Transverse colon (tissue), 4 donors: Measurements from ENCODE around the gene SNX25. TPM values are rescaled to one million over a fixed set of nuclear protein-coding genes. Genes with fewer than 3 reads are reported as not detected.
"Not testable (repeated sequence)": the region's sequence is repeated elsewhere in the genome, so short reads cannot be mapped to it uniquely, and the experiment has no call there.

Experiments
- DNase-seq: peaks from one replicate; pipeline ENCODE4 v3.0.0-alpha.2; 2019
- H3K27ac ChIP-seq, 4 donors: fragments of 200-600 bp; sonication (generic); 2 replicates each; pipeline ENCODE4 v1.5.1; 2016 to 2018; ENCODE audit warnings: inconsistent platforms in 4 of 4
- H3K27me3 ChIP-seq: fragments of 200-600 bp; sonication (generic); 2 replicates; pipeline ENCODE4 v1.5.1; 2017; ENCODE audit warnings: inconsistent platforms
- H3K36me3 ChIP-seq, 4 donors: fragments of 200-600 bp; sonication (generic); 2 replicates each; pipeline ENCODE4 v1.5.1; 2017 to 2019; ENCODE audit warnings: inconsistent platforms in 4 of 4
- H3K4me1 ChIP-seq, 4 donors: fragments of 200-600 bp; sonication (generic); 2 replicates each; pipeline ENCODE4 v1.5.1; 2017 to 2020; ENCODE audit warnings: inconsistent platforms in 4 of 4
- H3K4me3 ChIP-seq, 4 donors: fragments of 200-600 bp; sonication (generic); 1 replicate in 1 of 4; 2 replicates in 3 of 4; pipeline versions ENCODE4 v1.5.1 to v1.6.1; 2017 to 2019; ENCODE audit warnings: inconsistent platforms in 4 of 4
- H3K9me3 ChIP-seq, 2 donors: fragments of 200-600 bp; sonication (generic); 2 replicates each; pipeline ENCODE4 v1.5.1; 2017 to 2019; ENCODE audit warnings: inconsistent platforms in 2 of 2
- EP300 ChIP-seq: sonication (generic); formaldehyde crosslinking; IDR thresholded peaks from one replicate; pipeline ENCODE4 v1.6.1; 2017; ENCODE audit warnings: antibody characterized with exemption, low read depth
- POLR2A ChIP-seq: fragments of 450-650 bp; IDR thresholded peaks from one replicate; pipeline ENCODE4 v1.6.1; 2016; ENCODE audit warnings: antibody characterized with exemption, mild to moderate bottlenecking, moderate library complexity
- POLR2AphosphoS5 ChIP-seq, 3 donors: sonication (generic); formaldehyde crosslinking; IDR thresholded peaks; one replicate each; pipeline ENCODE4 v1.6.1; 2016; ENCODE audit warnings: antibody characterized with exemption in 3 of 3
- WGBS, 2 donors: methylation state at CpG; one replicate each; pipeline ENCODE4 v1.1.5; 2018; ENCODE audit warnings: low coverage in 1 of 2; 5-methylcytosine and 5-hydroxymethylcytosine counted together
- in situ Hi-C, 4 donors: fragments of 200-750 bp; cut with MboI; loops; one replicate each; pipeline versions ENCODE4 v1.15.0 to v1.15.1; 2017; ENCODE audit warnings: low sequenced_read_pairs in 3 of 4, low pct_ligation_motif_present in 1 of 4, low pct_unique_long_range_greater_than_20kb in 1 of 4
- intact Hi-C: fragments of 100-400 bp; cut with DNase I; formaldehyde crosslinking; loops from one replicate; pipeline ENCODE4 v1.15.1; 2023; ENCODE audit warnings: low total_unique reads
- total RNA-seq, 4 donors: library from RNA; depleted of rRNA; stranded (reverse); fragments of >200 nt; gene quantifications; one replicate each; pipeline ENCODE4 v1.1.0, GENCODE V29; 2016
- TF ChIP-seq, protein P1 (sequence below), 5 experiments: fragments of 200-600 bp in 3 of 5; fragments of 450-650 bp in 2 of 5; sonication (generic) in 3 of 5; IDR thresholded peaks; 1 replicate in 2 of 5; 2 replicates in 3 of 5; pipeline ENCODE4 v1.5.1; 2016 to 2017; ENCODE audit warnings: antibody characterized with exemption in 5 of 5, inconsistent platforms in 3 of 5, mild to moderate bottlenecking in 2 of 5, moderate library complexity in 1 of 5

The SNX25 gene
- total RNA-seq, 4 donors from 2014 or later, result 17.1 to 68.5 (median 19.5) TPM

DNA sequence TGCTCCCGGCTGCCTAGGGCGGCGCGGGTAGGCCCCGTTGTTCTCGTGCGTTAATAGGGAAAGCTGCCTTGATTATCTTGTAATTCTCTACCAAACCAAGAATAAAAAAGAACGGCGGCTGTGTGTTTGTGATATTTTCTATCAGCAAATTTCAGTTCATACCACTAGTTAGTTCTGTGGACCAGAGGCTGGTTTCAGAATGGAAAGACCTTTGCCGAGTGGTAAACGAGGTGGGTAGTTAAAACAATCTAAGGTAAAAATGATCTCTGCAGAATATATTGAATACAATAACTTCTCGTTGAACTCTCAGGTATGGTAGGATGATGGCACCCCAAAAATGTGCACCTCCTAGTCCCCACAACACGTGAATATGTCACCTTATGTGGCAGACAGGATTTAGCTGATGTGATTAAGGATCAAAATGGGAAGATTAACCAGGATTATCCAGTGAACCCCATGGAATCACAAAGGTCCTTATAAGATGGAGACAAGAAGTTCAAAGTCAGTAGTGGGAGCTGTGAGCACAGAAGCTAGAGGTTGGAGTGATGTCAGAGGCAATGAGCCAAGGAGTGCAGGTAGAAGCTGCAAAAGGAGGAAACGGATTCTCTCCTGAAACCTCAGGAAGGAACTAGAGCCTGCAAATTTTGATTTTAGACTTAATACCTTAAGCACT is 5.0 kb upstream of the SNX25 start:
- DNase-seq, result no peak
- intact Hi-C loops (no loop called here), in situ Hi-C loops (loop anchor here in 1 of 4 donors (10.0 kb wide), 1 partner anchor 190 kb away; the partner anchor contains the start of genes ANKRD37 and LRP2BP)
- TF ChIP-seq POLR2A (no peak), EP300 (no peak), POLR2AphosphoS5 (IDR thresholded peaks at IDR 0.05) (no peak)
- TF ChIP-seq, protein P1, sequence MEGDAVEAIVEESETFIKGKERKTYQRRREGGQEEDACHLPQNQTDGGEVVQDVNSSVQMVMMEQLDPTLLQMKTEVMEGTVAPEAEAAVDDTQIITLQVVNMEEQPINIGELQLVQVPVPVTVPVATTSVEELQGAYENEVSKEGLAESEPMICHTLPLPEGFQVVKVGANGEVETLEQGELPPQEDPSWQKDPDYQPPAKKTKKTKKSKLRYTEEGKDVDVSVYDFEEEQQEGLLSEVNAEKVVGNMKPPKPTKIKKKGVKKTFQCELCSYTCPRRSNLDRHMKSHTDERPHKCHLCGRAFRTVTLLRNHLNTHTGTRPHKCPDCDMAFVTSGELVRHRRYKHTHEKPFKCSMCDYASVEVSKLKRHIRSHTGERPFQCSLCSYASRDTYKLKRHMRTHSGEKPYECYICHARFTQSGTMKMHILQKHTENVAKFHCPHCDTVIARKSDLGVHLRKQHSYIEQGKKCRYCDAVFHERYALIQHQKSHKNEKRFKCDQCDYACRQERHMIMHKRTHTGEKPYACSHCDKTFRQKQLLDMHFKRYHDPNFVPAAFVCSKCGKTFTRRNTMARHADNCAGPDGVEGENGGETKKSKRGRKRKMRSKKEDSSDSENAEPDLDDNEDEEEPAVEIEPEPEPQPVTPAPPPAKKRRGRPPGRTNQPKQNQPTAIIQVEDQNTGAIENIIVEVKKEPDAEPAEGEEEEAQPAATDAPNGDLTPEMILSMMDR (IDR thresholded peaks at IDR 0.05), result no peak
- H3K4me1 ChIP-seq, result peaks cover 13 to 30% (median 26%) of the 10 kb centered on the region in 4 donors
- no peaks in the 10 kb centered on the region for H3K9me3 ChIP-seq
- H3K36me3 ChIP-seq, result no peaks in the 10 kb centered on the region
- H3K27ac ChIP-seq, result peak overlapping the region; percentile 93 to 97 (median 96)
- no peaks in the 10 kb centered on the region for H3K27me3 ChIP-seq
- WGBS, 2 donors, result 0 to 4% methylated on average over 5 to 14 of the region's 14 CpGs
- peak overlapping the region; percentile 5 to 80 (median 72) for H3K4me3 ChIP-seq

DNA sequence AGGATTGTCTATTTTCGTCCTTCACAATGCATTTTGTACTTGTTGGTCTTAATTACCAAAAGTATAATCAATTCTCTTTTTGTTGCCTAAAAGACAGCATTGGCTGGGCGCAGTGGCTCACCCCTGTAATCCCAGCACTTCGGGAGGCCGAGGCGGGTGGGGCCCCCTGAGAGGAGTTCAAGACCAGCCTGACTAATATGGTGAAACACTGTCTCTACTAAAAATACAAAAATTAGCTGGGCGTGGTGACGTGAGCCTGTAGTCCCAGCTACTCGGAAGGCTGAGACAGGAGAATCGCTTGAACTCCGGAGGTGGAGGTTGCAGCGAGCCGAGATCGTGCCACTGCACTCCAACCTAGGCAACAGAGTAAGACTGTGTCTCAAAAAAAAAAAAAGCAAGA is 4.3 kb upstream of the SNX25 start:
- WGBS, 2 donors, result 77 to 95% methylated on average over 10 to 13 of the region's 13 CpGs
- H3K9me3 ChIP-seq, H3K4me3 ChIP-seq, H3K27me3 ChIP-seq, H3K36me3 ChIP-seq, DNase-seq: not testable (repeated sequence)
- Histone ChIP-seq H3K4me1 (peaks cover 13 to 30% (median 26%) of the 10 kb centered on the region in 4 donors), H3K27ac (peak overlapping the region; percentile 93 to 97 (median 96))
- intact Hi-C loops (loop anchor here (5.0 kb wide), 1 partner anchor 192 kb away; the partner anchor contains the start of genes ANKRD37 and LRP2BP), in situ Hi-C loops (loop anchor here in 1 of 4 donors (10.0 kb wide), 1 partner anchor 190 kb away; the partner anchor contains the start of genes ANKRD37 and LRP2BP)

DNA sequence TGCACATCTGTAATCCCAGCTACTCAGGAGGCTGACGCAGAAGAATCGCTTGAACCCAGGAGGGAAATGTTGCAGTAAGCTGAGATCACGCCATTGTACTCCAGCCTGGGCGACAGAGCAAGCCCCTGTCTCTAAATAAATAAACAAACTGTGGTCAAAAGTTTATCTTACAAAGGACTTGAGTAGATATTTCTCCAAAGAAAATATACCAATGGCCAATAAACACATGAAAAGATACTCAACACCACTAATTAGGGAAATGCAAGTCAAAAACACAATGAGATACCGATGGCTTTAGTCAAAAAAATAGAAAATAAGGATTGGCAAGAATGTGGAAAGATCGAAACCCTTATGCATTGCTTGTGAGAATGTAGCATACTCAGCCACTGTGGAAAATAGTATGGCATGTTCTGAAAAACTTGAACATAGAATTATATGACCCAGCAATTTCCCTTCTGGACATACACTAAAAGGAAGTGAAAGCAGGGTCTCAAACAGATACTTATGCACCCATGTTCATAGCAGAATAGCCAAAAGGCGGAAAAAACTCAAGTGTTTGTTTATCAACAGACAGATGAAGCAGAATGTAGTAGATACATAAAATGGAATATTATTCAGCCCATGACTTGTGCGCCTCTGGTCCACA is 3.6 kb upstream of the SNX25 start:
- H3K4me3 ChIP-seq, result no peak overlapping the region
- in situ Hi-C loops (loop anchor here in 1 of 4 donors (10.0 kb wide), 1 partner anchor 189 kb away; the partner anchor contains the start of genes ANKRD37 and LRP2BP), intact Hi-C loops (loop anchor here (5.0 kb wide), 1 partner anchor 191 kb away; the partner anchor contains the start of genes ANKRD37 and LRP2BP)
- peaks cover 13 to 32% (median 29%) of the 10 kb centered on the region in 4 donors for H3K4me1 ChIP-seq
- no peaks in the 10 kb centered on the region for H3K27me3 ChIP-seq
- WGBS, 2 donors, result 86 to 94% methylated on average over 8 of the region's 8 CpGs
- TF ChIP-seq EP300 (no peak), POLR2AphosphoS5 (IDR thresholded peaks at IDR 0.05) (no peak), POLR2A (no peak)
- TF ChIP-seq, protein P1 (IDR thresholded peaks at IDR 0.05), result no peak
- H3K27ac ChIP-seq, result no peak overlapping the region
- H3K9me3 ChIP-seq, result no peaks in the 10 kb centered on the region
- DNase-seq, result no peak
- H3K36me3 ChIP-seq, result no peaks in the 10 kb centered on the region

DNA sequence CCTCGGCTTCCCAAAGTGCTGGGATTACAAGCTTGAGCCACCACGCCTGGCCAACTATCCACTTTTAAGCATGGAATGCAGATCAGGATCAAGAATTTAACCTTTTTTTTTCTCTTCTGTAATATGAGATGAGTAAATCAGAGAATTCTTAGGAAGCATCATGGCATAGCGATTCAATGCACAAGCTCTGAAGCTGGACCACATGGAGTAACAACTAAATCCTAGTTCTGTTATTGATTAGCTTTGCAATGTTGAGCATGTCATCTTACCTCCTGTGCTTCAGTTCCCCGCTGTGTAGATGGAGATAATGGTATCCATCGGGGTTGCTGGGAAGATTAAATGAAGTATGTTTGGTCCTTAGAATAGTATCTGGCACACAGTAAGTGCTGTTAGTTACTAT is 1.9 kb upstream of the SNX25 start:
- in situ Hi-C loops (loop anchor here in 1 of 4 donors (10.0 kb wide), 1 partner anchor 187 kb away; the partner anchor contains the start of genes ANKRD37 and LRP2BP), intact Hi-C loops (loop anchor here (5.0 kb wide), 1 partner anchor 190 kb away; the partner anchor contains the start of genes ANKRD37 and LRP2BP)
- Histone ChIP-seq H3K4me3 (no peak overlapping the region), H3K4me1 (peaks cover 13 to 41% (median 35%) of the 10 kb centered on the region in 4 donors), H3K27me3 (no peaks in the 10 kb centered on the region), H3K36me3 (no peaks in the 10 kb centered on the region), H3K9me3 (no peaks in the 10 kb centered on the region), H3K27ac (no peak overlapping the region)
- 83 to 95% methylated on average over 4 to 5 of the region's 5 CpGs for WGBS, 2 donors
- TF ChIP-seq, protein P1 (IDR thresholded peaks at IDR 0.05), result no peak
- TF ChIP-seq POLR2AphosphoS5 (IDR thresholded peaks at IDR 0.05) (no peak), EP300 (no peak), POLR2A (no peak)
- no peak for DNase-seq

DNA sequence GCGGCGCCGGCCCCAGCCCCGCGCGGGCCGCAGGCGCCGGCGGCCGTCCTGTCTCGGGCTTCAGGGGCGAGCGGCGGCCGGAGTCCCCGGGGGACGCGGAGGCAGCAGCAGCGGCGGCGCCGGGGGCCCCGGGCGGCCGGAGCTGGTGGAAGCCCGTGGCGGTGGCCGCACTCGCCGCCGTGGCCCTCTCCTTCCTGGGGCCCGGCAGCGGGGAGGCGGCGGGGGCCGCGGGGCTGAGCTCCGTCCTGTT is 379 bp downstream of the SNX25 start:
- 0% methylated on average over 6 of the region's 39 CpGs; no CpG with 5 or more reads in 1 of the 2 donors for WGBS, 2 donors
- Histone ChIP-seq H3K4me3 (peak overlapping the region; percentile 63 to 89 (median 76)), H3K27ac (peak overlapping the region; percentile 88 to 95 (median 94)), H3K4me1 (peaks cover 3 to 26% (median 22%) of the 10 kb centered on the region in 4 donors)
- H3K27me3 ChIP-seq, H3K9me3 ChIP-seq, H3K36me3 ChIP-seq, DNase-seq: not testable (repeated sequence)
- intact Hi-C loops (loop anchor here (5.0 to 10.0 kb wide), 2 partner anchors 135 to 188 kb away; partner anchors contain the start of genes ANKRD37 and LRP2BP), in situ Hi-C loops (loop anchor here in 2 of 4 donors (10.0 kb wide), 1 partner anchor 185 kb away; the partner anchor contains the start of genes ANKRD37 (in 2 of the 2) and LRP2BP (in 2 of the 2))
